Stimulated activated CD4-positive, alpha-beta T cell treated with anti-CD3 and anti-CD28 coated beads, TNF-alpha, amount 100 ng/mL, for 24 hours (primary cell): Measurements from ENCODE around the gene TSPAN9.
A peak's percentile ranks its signal among the peaks of the same experiment; 100 is the strongest.

Experiments used
- DNase-seq, 3 experiments: peaks; one replicate each; pipeline ENCODE4 v3.0.0-alpha.2; 2020; ENCODE audit warnings: low read depth in 3 of 3

TSPAN9 gene

GRCh38 chr12:3187846-3188770 is 110.9 kb downstream of the TSPAN9 start:
- DNase-seq: no peak

GRCh38 chr12:3189282-3189681 is 112.1 kb downstream of the TSPAN9 start:
- no peak for DNase-seq

- DNase-seq: no peak
These were observed 112.9 kb downstream of the TSPAN9 start for GRCh38 chr12:3190101-3190500.

- no peak for DNase-seq
These were observed 114.3 kb downstream of the TSPAN9 start for GRCh38 chr12:3191450-3191849.

GRCh38 chr12:3192221-3192620 is 115.0 kb downstream of the TSPAN9 start:
- DNase-seq: no peak

- no peak for DNase-seq
These were observed 116.0 kb downstream of the TSPAN9 start for GRCh38 chr12:3193131-3193530.

- no peak for DNase-seq
These were observed 116.6 kb downstream of the TSPAN9 start for GRCh38 chr12:3193755-3194154.

- no peak for DNase-seq
These were observed 118.2 kb downstream of the TSPAN9 start for GRCh38 chr12:3195337-3195736.

GRCh38 chr12:3195859-3196483 is 118.8 kb downstream of the TSPAN9 start:
- no peak for DNase-seq

- no peak for DNase-seq
These were observed 119.3 kb downstream of the TSPAN9 start for GRCh38 chr12:3196488-3196887.

GRCh38 chr12:3197131-3197818 is 120.1 kb downstream of the TSPAN9 start:
- no peak for DNase-seq

- no peak for DNase-seq
These were observed 122.4 kb downstream of the TSPAN9 start for GRCh38 chr12:3199551-3200031.

GRCh38 chr12:3200032-3200617 is 122.9 kb downstream of the TSPAN9 start:
- no peak for DNase-seq

GRCh38 chr12:3200814-3201233 is 123.6 kb downstream of the TSPAN9 start:
- no peak for DNase-seq

- DNase-seq: no peak
These were observed 124.3 kb downstream of the TSPAN9 start for GRCh38 chr12:3201339-3202051.

GRCh38 chr12:3202096-3202495 is 124.9 kb downstream of the TSPAN9 start:
- no peak for DNase-seq

- peak; percentile 23 to 70 (median 28) for DNase-seq
These were observed 125.7 kb downstream of the TSPAN9 start for GRCh38 chr12:3202734-3203446.

- DNase-seq: no peak
These were observed 126.5 kb downstream of the TSPAN9 start for GRCh38 chr12:3203713-3204112.

GRCh38 chr12:3204143-3204542 is 127.0 kb downstream of the TSPAN9 start:
- no peak for DNase-seq

- DNase-seq: no peak
These were observed 127.8 kb downstream of the TSPAN9 start for GRCh38 chr12:3204730-3205531.
